K562 (cell line): ENCODE results near the gene GLRX. TPM values are rescaled to one million over a fixed set of nuclear protein-coding genes. Genes with fewer than 3 reads are reported as not detected.

Source experiments
- ATAC-seq: fragments of 200-7000 bp; cut with Tn5 transposase; 3 replicates; pipeline ENCODE4 v1.9.1; 2020; ENCODE audit warnings: moderate library complexity
- BruUV-seq: library from RNA; stranded (reverse); fragments of 400-500 nt; replicated peaks from 2 replicates; lab custom pipeline; 2021; lab: Mats Ljungman, UMichigan
- CTCF ChIA-PET: fragments of 300-600 bp; formaldehyde crosslinking; extraction: SDS; loops from one replicate; lab custom pipeline; 2021; ENCODE audit warnings: low intra/inter-chr PET ratio; lab: Yijun Ruan, JAX
- POLR2A ChIA-PET: fragments of 300-600, 350-650 bp; sonication (Branson Sonifier 250); formaldehyde crosslinking; extraction: SDS; loops from one replicate; lab custom pipeline; 2021; ENCODE audit warnings: antibody characterized with exemption, inconsistent platforms; lab: Yijun Ruan, JAX
- DNase-seq, 4 experiments: peaks; one replicate each; pipeline versions ENCODE4 v3.0.0 to v3.0.0-alpha.2; 2011 to 2018; ENCODE audit warnings: low spot score in 3 of 4, mixed read lengths in 3 of 4; ENCODE audit errors: extremely low read depth in 1 of 4
- FAIRE-seq: peaks from 2 replicates; lab custom pipeline; 2011; peaks lifted over from hg19 to GRCh38; lab: Jason Lieb, UNC
- H2AFZ ChIP-seq: 2 replicates; pipeline ENCODE4 v1.6.0; 2011; ENCODE audit warnings: low read depth, low read length, control low read depth, inconsistent platforms
- H3K27ac ChIP-seq: fragments of 200-600 bp; 3 replicates; pipeline ENCODE4 v1.8.0; 2011; ENCODE audit warnings: low read depth, mild to moderate bottlenecking, control low read depth, inconsistent platforms, low read length, moderate library complexity, mixed read lengths; ENCODE audit errors: extremely low read depth
- H3K27me3 ChIP-seq, 2 experiments: fragments of 300-600 bp in 1 of 2; 2 replicates in 1 of 2; 3 replicates in 1 of 2; pipeline versions ENCODE4 v1.6.0 to v1.8.0; 2011; ENCODE audit warnings: inconsistent platforms in 2 of 2, low read length in 2 of 2, mild to moderate bottlenecking in 1 of 2, mixed read lengths in 1 of 2, moderate library complexity in 1 of 2; ENCODE audit not compliant: control insufficient read depth in 2 of 2, insufficient read depth in 2 of 2
- H3K36me3 ChIP-seq: fragments of 300-600 bp; 3 replicates; pipeline ENCODE4 v1.8.0; 2011; ENCODE audit warnings: mild to moderate bottlenecking, low read length, inconsistent platforms; ENCODE audit not compliant: control insufficient read depth, insufficient read depth
- H3K4me1 ChIP-seq, 2 experiments: fragments of 200-600 bp in 1 of 2; replicated peaks in 1 of 2; 2 replicates in 1 of 2; 3 replicates in 1 of 2; pipeline versions ENCODE4 v1.5.1 to v1.8.0; 2011; ENCODE audit warnings: inconsistent platforms in 2 of 2, low read length in 2 of 2, mild to moderate bottlenecking in 1 of 2, mixed read lengths in 1 of 2, moderate library complexity in 1 of 2; ENCODE audit not compliant: control insufficient read depth in 2 of 2, insufficient read depth in 2 of 2
- H3K4me2 ChIP-seq: 2 replicates; pipeline ENCODE4 v1.6.1; 2011; ENCODE audit warnings: low read length, control low read depth, inconsistent platforms, mixed read lengths; ENCODE audit not compliant: insufficient read depth
- H3K4me3 ChIP-seq: fragments of 200-600 bp; sonication (generic), shearing (Covaris generic); 2 replicates; pipeline ENCODE4 v1.5.1; 2016; ENCODE audit warnings: control low read depth, inconsistent platforms
- H3K79me2 ChIP-seq: fragments of 200-600 bp; 3 replicates; pipeline ENCODE4 v1.8.0; 2011; ENCODE audit warnings: low read length, inconsistent platforms; ENCODE audit not compliant: control insufficient read depth, insufficient read depth
- H3K9ac ChIP-seq, 2 experiments: 2 replicates each; pipeline versions ENCODE4 v1.6.0 to v1.6.1; 2011; ENCODE audit warnings: low read depth in 2 of 2, low read length in 2 of 2, control low read depth in 1 of 2, inconsistent platforms in 1 of 2, mild to moderate bottlenecking in 1 of 2, mixed read lengths in 1 of 2; ENCODE audit not compliant: insufficient read depth in 1 of 2
- H3K9me1 ChIP-seq: one replicate; pipeline ENCODE4 v1.6.0; 2011; ENCODE audit warnings: inconsistent platforms, mild to moderate bottlenecking, low read length, moderate library complexity; ENCODE audit not compliant: control insufficient read depth, insufficient read depth
- H3K9me3 ChIP-seq: replicated peaks from 2 replicates; pipeline ENCODE4 v1.5.1; 2011; ENCODE audit warnings: low read depth, low read length, inconsistent platforms; ENCODE audit not compliant: control insufficient read depth, insufficient read depth
- H4K20me1 ChIP-seq: replicated peaks from 2 replicates; pipeline ENCODE4 v1.6.1; 2011; ENCODE audit warnings: low read length, inconsistent platforms, mixed read lengths; ENCODE audit not compliant: control insufficient read depth, insufficient read depth
- CBX5 ChIP-seq: IDR thresholded peaks from 2 replicates; pipeline ENCODE4 v1.6.1; 2014; ENCODE audit warnings: low read depth, borderline replicate concordance
- DMBX1 ChIP-seq: fragments of 250-450 bp; sonication (Bioruptor Pico); IDR thresholded peaks from 2 replicates; pipeline ENCODE4 v1.8.0; 2022; ENCODE audit warnings: inconsistent platforms, mild to moderate bottlenecking, moderate library complexity, borderline replicate concordance
- MTA2 ChIP-seq: fragments of 450-650 bp; IDR thresholded peaks from 2 replicates; pipeline ENCODE4 v1.6.1; 2016; ENCODE audit warnings: low read depth
- MTA3 ChIP-seq: fragments of 450-650 bp; formaldehyde crosslinking; IDR thresholded peaks from 2 replicates; pipeline ENCODE4 v1.6.1; 2017; ENCODE audit warnings: mild to moderate bottlenecking, borderline replicate concordance
- POU5F1 ChIP-seq: fragments of 150-350 bp; IDR thresholded peaks from 2 replicates; pipeline ENCODE4 v1.6.1; 2014; ENCODE audit warnings: borderline replicate concordance, low read length, low read depth, mild to moderate bottlenecking; ENCODE audit not compliant: partially characterized antibody
- PPARD ChIP-seq: fragments of 250-450 bp; sonication (Bioruptor Pico); IDR thresholded peaks from 2 replicates; pipeline ENCODE4 v1.8.0; 2022; ENCODE audit warnings: inconsistent platforms, mild to moderate bottlenecking, moderate library complexity
- PREB ChIP-seq: sonication (generic); formaldehyde crosslinking; IDR thresholded peaks from 2 replicates; pipeline ENCODE4 v1.8.1; 2023; ENCODE audit warnings: mild to moderate bottlenecking, missing genetic modification reagents
- PRMT5 ChIP-seq: sonication (generic); formaldehyde crosslinking; IDR thresholded peaks from 2 replicates; pipeline ENCODE4 v1.5.0; 2020; ENCODE audit warnings: missing genetic modification reagents
- SOX6 ChIP-seq: fragments of 450-650 bp; IDR thresholded peaks from 2 replicates; pipeline ENCODE4 v1.6.1; 2014; ENCODE audit warnings: mild to moderate bottlenecking
- THAP7 ChIP-seq: fragments of 250-450 bp; sonication (Bioruptor Pico); IDR thresholded peaks from 2 replicates; pipeline ENCODE4 v1.5.0; 2021
- THRAP3 ChIP-seq: fragments of 450-650 bp; IDR thresholded peaks from 2 replicates; pipeline ENCODE4 v1.6.1; 2016; ENCODE audit warnings: mild to moderate bottlenecking, inconsistent platforms, borderline replicate concordance
- ZNF23 ChIP-seq: fragments of 250-450 bp; sonication (Bioruptor Pico); IDR thresholded peaks from 2 replicates; pipeline ENCODE4 v1.4.0; 2020; ENCODE audit warnings: mild to moderate bottlenecking
- ZNF280A ChIP-seq: fragments of 450-650 bp; IDR thresholded peaks from 2 replicates; pipeline ENCODE4 v1.6.1; 2018; ENCODE audit warnings: mild to moderate bottlenecking, low read depth; ENCODE audit not compliant: partially characterized antibody
- ZNF507 ChIP-seq: conservative IDR thresholded peaks from 2 replicates; pipeline ENCODE4 v1.6.1; 2017; ENCODE audit warnings: missing genetic modification characterization, missing compliant biosample characterization
- WGBS: fragments of 100-300 bp; shearing (Covaris generic); methylation state at CpG from one replicate; pipeline ENCODE4 v1.1.6; 2016; ENCODE audit warnings: low coverage, mixed read lengths; ENCODE audit not compliant: insufficient coverage; ENCODE audit errors: missing lambda C conversion rate; 5-methylcytosine and 5-hydroxymethylcytosine counted together
- in situ Hi-C: fragments of 300-500 bp; cut with MboI; formaldehyde crosslinking; loops from 4 replicates; pipeline ENCODE4 v1.15.0; 2018; ENCODE audit warnings: inconsistent platforms, mixed read lengths
- intact Hi-C: fragments of 100-400 bp; cut with micrococcal nuclease; formaldehyde crosslinking; loops from 2 replicates; pipeline ENCODE4 v1.14.2; 2022
- polyA plus RNA-seq, 8 experiments: library from polyadenylated mRNA; depleted of rRNA in 4 of 8; stranded (reverse) in 5 of 8; unstranded in 3 of 8; fragments of >200 nt; fragmentation: Nextera tagmentation in 2 of 8; fragmentation: Illumina TruSeq in 1 of 8; extraction: Ambion mirVana in 2 of 8; extraction: Trizol in 1 of 8; gene quantifications; 2 replicates each; pipeline versions ENCODE4 v1.2.1 to v1.2.3, GENCODE V29; 2011 to 2014; ENCODE audit warnings: inconsistent platforms in 1 of 8, missing spikeins in 1 of 8
- total RNA-seq, 7 experiments: library from RNA; depleted of rRNA in 6 of 7; stranded (reverse); fragments of >200 nt in 6 of 7; fragmentation: Illumina TruSeq in 2 of 7; extraction: Trizol in 2 of 7; gene quantifications; 2 replicates each; pipeline versions ENCODE4 v1.2.1 to v1.2.3, GENCODE V29; 2011 to 2021; ENCODE audit warnings: low replicate concordance in 1 of 7

Gene GLRX
- total and polyA plus RNA-seq, 9 of the 15 experiments (the other 6 are each of a cell fraction or from before 2014, with no cell fraction given): 2.3 to 11.2 (median 4.6) TPM

GRCh38 chr5:95808686-95809413, 13.7 kb downstream of the GLRX start:
- no peaks in the 10 kb centered on the region for H4K20me1 ChIP-seq
- H3K4me2 ChIP-seq: no peak overlapping the region
- WGBS: 26% methylated on average over 10 of the region's 10 CpGs
- no peak overlapping the region for H2AFZ ChIP-seq
- no TSS peak for BruUV-seq
- CTCF ChIA-PET: no interaction called here
- POLR2A ChIA-PET: interaction anchor here (1.0 to 2.3 kb wide), 4 partner anchors 30 to 74 kb away, joined by 3 to 7 read pairs (median 4); no protein-coding TSS in a partner anchor
- no peak for TF ChIP-seq DMBX1 (CRISPR knock-in tag)
- no peak for TF ChIP-seq CBX5
- no peak for TF ChIP-seq THRAP3
- TF ChIP-seq SOX6: no peak
- no peak for TF ChIP-seq PREB (CRISPR knock-in tag)
- TF ChIP-seq PRMT5: no peak
- no peak for TF ChIP-seq ZNF23 (CRISPR knock-in tag)
- TF ChIP-seq MTA2: no peak
- TF ChIP-seq MTA3: no peak
- no peak for TF ChIP-seq ZNF507 (tag)
- TF ChIP-seq ZNF280A: no peak
- TF ChIP-seq PPARD (CRISPR knock-in tag): no peak
- TF ChIP-seq POU5F1: no peak
- TF ChIP-seq THAP7 (CRISPR knock-in tag): no peak
- TF ChIP-seq, all 486 proteins: peak for 0
- H3K9me1 ChIP-seq: no peaks in the 10 kb centered on the region
- no peaks in the 10 kb centered on the region for H3K79me2 ChIP-seq
- no peaks in the 10 kb centered on the region for H3K9me3 ChIP-seq
- H3K9ac ChIP-seq: no peak overlapping the region; a peak in 1 of 4 replicates
- intact Hi-C loops (no loop called here), in situ Hi-C loops (no loop called here)
- H3K36me3 ChIP-seq: no peaks in the 10 kb centered on the region; the same call in 2 of the 3 replicates
- H3K27ac ChIP-seq: no peak overlapping the region
- H3K27me3 ChIP-seq: no peaks in the 10 kb centered on the region
- DNase-seq: peak in 1 of 4 experiments; percentile 15
- peaks cover 8 to 10% of the 10 kb centered on the region in 2 experiments; a peak in 4 of 5 replicates for H3K4me1 ChIP-seq
- peak; percentile 69 for ATAC-seq
- no peak for FAIRE-seq
- H3K4me3 ChIP-seq: no peak overlapping the region
